Esophagus muscularis mucosa (tissue), 3 donors: Measurements from ENCODE around the gene SLC12A2.

Experiments
- CTCF ChIP-seq, 3 experiments: fragments of 200-600 bp in 2 of 3; fragments of 450-650 bp in 1 of 3; sonication (generic) in 2 of 3; IDR thresholded peaks; one replicate each; pipeline ENCODE4 v1.5.1; 2017 to 2019; ENCODE audit warnings: antibody characterized with exemption in 3 of 3, mild to moderate bottlenecking in 2 of 3, moderate library complexity in 1 of 3
- EP300 ChIP-seq: sonication (generic); formaldehyde crosslinking; IDR thresholded peaks from one replicate; pipeline ENCODE4 v1.6.1; 2017; ENCODE audit warnings: antibody characterized with exemption

GRCh38 chr5:128220841-128221240 is 137.3 kb downstream of the SLC12A2 start:
- no peak for TF ChIP-seq CTCF (IDR thresholded peaks at IDR 0.05)
- no peak for TF ChIP-seq EP300
